Aorta (tissue), 5 donors: ENCODE measurements around the gene ANKRD33B. TPM values are rescaled to one million over a fixed set of nuclear protein-coding genes. Genes with fewer than 3 reads are reported as not detected.
"Not testable (repeated sequence)": the region's sequence is repeated elsewhere in the genome, so short reads cannot be mapped to it uniquely, and the experiment has no call there.

Experiments used
- ATAC-seq: fragments of 200-7000 bp; cut with Tn5 transposase; one replicate; pipeline ENCODE4 v1.9.1; 2022; ENCODE audit warnings: moderate library complexity; ENCODE audit not compliant: low FRiP score
- DNase-seq, 2 donors: peaks; one replicate each; pipeline ENCODE4 v3.0.0-alpha.2; 2020
- H3K27ac ChIP-seq, 2 donors: one replicate each; pipeline ENCODE4 v1.5.1; 2013; ENCODE audit warnings: low read length in 2 of 2, mild to moderate bottlenecking in 2 of 2, moderate library complexity in 2 of 2, control low read depth in 1 of 2, inconsistent platforms in 1 of 2, low read depth in 1 of 2
- H3K27me3 ChIP-seq, 2 donors: one replicate each; pipeline ENCODE4 v1.6.1; 2013; ENCODE audit warnings: control low read depth in 1 of 2, low read length in 1 of 2, mild to moderate bottlenecking in 1 of 2, moderate library complexity in 1 of 2; ENCODE audit not compliant: insufficient read depth in 2 of 2, control insufficient read depth in 1 of 2
- H3K36me3 ChIP-seq, 2 donors: one replicate each; pipeline ENCODE4 v1.6.1; 2013; ENCODE audit warnings: control low read depth in 1 of 2, low read length in 1 of 2, mild to moderate bottlenecking in 1 of 2; ENCODE audit not compliant: insufficient read depth in 2 of 2, control insufficient read depth in 1 of 2
- H3K4me1 ChIP-seq, 2 donors: one replicate each; pipeline ENCODE4 v1.6.1; 2013; ENCODE audit warnings: low read length in 2 of 2, control low read depth in 1 of 2, mild to moderate bottlenecking in 1 of 2, moderate library complexity in 1 of 2; ENCODE audit not compliant: insufficient read depth in 2 of 2, control insufficient read depth in 1 of 2
- H3K4me3 ChIP-seq, 2 donors: one replicate each; pipeline ENCODE4 v1.5.1; 2013; ENCODE audit warnings: low read length in 2 of 2, control low read depth in 1 of 2, mild to moderate bottlenecking in 1 of 2
- H3K9me3 ChIP-seq: one replicate; pipeline ENCODE4 v1.6.1; 2013; ENCODE audit warnings: mild to moderate bottlenecking, low read length; ENCODE audit not compliant: control insufficient read depth
- WGBS, 2 donors: extraction: QIAGEN DNeasy Blood & Tissue Kit; methylation state at CpG; one replicate each; pipeline ENCODE4 v1.1.7; 2013; 5-methylcytosine and 5-hydroxymethylcytosine counted together
- intact Hi-C, 2 donors: fragments of 100-400 bp; cut with DNase I; formaldehyde crosslinking; loops; one replicate each; pipeline versions ENCODE4 v1.14.2 to v1.15.0; 2022
- polyA plus RNA-seq, 2 donors: library from polyadenylated mRNA; stranded (reverse); fragments of 200-250 nt; gene quantifications; one replicate each; pipeline ENCODE4 v1.2.3, GENCODE V29; 2013
- total RNA-seq, 2 donors: library from RNA; stranded (reverse); fragmentation: NEBNext Ultra II Directional; extraction: Animal tissue kit (Norgen Biotek cat#: 25700); gene quantifications; one replicate each; pipeline ENCODE4 v1.2.1, GENCODE V29; 2021
- donor health status: healthy with polysubstance abuse.
- donor health status: Bipolar disorder and iron deficiency.
- donor health status: DM: no; HTN: no; CAD: no.
- donor health status: DM: no; HTN: no; CAD: no.
- donor health status: DM: yes; HTN: yes; CAD: no.

ANKRD33B gene
- total and polyA plus RNA-seq, 4 donors = 0.75 to 4.9 (median 3.3) TPM

DNA sequence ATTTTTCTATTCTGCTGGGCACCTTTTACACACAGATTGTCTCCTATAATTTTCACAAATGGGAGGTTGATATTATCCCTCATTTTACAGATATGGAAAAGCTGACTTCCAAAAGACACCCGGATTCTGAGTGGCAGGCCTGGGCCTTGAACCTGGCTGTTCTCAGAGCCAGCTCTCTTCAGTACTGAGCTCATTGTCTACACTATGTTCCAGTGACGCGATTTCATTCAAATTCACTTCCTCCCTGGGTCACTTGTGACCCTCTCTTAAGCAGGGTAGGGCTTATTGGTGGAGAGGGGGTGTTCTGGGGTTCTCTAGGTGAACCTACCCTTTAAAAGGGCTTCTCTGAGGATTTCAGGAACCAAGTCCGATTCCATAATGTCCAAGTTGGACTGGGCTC lies 70.2 kb downstream of the ANKRD33B start:
- DNase-seq = no peak
- Histone ChIP-seq H3K36me3 (no peaks in the 10 kb centered on the region), H3K27me3 (no peaks in the 10 kb centered on the region), H3K9me3 (no peaks in the 10 kb centered on the region), H3K4me1 (no peaks in the 10 kb centered on the region), H3K27ac (no peak overlapping the region), H3K4me3 (no peak overlapping the region)
- ATAC-seq = no peak
- intact Hi-C loops = no loop called here
- 69 to 90% methylated on average over 4 of the region's 4 CpGs for WGBS, 2 donors

DNA sequence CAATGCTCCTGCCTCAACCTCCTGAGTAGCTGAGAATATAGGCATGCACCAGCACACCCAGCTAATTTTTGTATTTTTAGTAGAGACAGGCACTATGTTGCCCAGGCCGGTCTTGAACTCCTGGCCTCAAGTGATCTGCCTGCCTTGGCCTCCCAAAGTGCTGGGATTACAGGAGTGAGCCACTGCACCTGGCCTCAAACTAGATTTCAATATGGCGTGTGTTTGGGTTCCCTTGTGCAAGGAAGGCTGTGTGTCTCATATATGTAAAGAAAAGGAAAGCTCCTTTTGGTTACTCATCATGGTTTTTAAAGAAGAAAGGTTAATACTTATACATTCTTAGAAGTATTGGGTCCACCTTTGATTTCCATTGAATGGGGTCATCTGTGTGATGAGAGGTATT lies 70.7 kb downstream of the ANKRD33B start:
- DNase-seq (no peak), ATAC-seq (no peak)
- WGBS, 2 donors = 98 to 100% methylated on average over 2 of the region's 2 CpGs
- no peaks in the 10 kb centered on the region for H3K36me3 ChIP-seq
- intact Hi-C loops = no loop called here
- H3K27me3 ChIP-seq = no peaks in the 10 kb centered on the region
- H3K4me1 ChIP-seq = no peaks in the 10 kb centered on the region
- H3K27ac ChIP-seq = no peak overlapping the region
- no peaks in the 10 kb centered on the region for H3K9me3 ChIP-seq
- H3K4me3 ChIP-seq = no peak overlapping the region

DNA sequence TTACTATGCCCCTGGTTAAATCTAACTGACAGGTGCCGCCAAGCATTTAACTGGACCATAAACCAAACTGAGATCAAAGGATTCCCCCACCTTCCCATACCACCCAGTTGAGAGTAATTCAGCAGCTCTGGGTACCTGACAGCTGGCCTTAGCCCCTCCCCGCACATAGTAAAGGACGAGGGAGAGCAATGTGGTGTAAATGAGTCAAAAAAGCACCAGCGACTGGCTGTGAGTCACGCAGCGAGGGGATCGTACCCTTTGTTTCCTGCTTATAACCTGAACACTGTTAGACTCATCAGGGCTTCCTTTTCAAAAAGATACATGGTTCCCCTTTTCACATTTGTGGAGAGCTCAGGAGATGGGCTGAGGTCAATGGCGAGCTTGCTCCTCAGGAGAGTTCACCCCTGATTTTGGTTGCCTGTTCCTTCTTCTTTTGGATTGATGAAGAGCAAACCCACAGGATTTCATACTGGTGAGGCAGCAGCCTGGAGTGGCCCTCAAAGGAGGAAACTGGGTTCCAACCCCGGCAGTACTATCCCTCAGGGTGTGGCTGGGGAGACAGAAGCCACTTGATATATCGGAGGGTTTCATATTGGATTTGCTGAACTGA lies 71.5 kb downstream of the ANKRD33B start:
- Histone ChIP-seq H3K4me1 (no peaks in the 10 kb centered on the region), H3K9me3 (no peaks in the 10 kb centered on the region), H3K27ac (no peak overlapping the region), H3K27me3 (no peaks in the 10 kb centered on the region), H3K4me3 (no peak overlapping the region), H3K36me3 (no peaks in the 10 kb centered on the region)
- no peak for ATAC-seq
- no peak for DNase-seq
- intact Hi-C loops = no loop called here
- 76 to 78% methylated on average over 10 of the region's 10 CpGs for WGBS, 2 donors

DNA sequence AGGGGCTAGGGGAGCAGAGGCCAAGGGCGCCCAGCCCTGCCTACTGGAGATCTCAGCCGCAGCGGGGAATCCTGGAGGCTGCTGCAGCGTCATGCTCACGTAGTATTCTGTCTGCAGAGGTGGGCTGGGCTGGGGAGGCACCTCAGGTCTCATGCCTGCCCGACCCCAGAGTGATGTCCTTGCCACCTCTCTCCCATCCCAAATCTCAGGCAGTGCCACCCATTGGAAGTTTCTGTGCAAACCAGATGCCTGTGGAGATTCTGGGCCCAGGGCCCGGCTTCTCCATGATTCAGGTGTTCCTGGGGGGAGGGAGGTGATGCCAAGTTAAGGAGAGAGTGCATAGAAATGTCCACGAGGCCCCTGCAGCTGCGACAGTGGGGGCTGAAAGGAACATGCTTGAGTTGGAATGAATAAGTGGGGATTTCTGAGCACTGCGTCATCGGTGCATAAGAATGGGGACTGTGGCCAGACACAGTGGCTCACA lies 72.0 kb downstream of the ANKRD33B start:
- no peak for DNase-seq
- no peak overlapping the region for H3K27ac ChIP-seq

DNA sequence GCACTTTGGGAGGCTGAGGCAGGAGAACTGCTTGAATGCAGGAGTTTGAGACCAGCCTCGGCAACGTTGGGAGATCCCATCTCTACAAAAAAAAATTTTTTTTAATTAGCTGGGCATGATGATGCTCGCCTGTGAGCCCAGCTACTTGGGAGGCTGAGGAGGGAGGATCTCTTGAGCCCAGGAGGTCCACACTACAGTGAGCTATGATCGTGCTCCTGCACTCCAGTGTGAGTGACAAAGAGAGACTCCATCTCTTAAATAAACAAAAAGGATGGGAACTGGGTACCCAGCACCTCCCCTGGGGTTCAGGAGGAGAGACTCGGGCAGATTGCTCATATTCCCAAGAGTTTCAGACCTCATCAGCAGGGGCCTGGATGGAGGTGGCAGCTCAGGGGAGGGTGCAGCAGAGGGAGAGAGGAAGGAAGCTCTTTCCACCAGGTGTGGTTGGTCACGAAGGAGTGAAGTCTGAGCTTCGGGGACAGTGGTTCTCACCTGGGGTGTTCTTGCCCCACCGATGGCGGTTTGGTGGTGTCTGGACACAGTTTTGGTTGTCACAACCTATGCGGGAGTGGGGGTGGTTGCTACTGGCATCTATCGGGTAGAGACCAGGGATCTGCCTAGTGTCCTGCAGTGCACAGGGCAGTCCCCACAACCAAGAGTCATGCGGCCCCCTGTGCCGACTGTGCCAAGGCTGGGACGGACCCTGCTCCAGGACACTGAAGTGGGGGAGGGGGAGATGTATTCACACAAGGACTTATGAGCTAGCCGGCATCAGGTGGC lies 72.7 kb downstream of the ANKRD33B start:
- no peak overlapping the region for H3K4me3 ChIP-seq
- H3K27ac ChIP-seq = no peak overlapping the region
- 82 to 83% methylated on average over 15 of the region's 15 CpGs for WGBS, 2 donors
- no peaks in the 10 kb centered on the region for H3K4me1 ChIP-seq
- DNase-seq = no peak
- H3K36me3 ChIP-seq = no peaks in the 10 kb centered on the region
- intact Hi-C loops = no loop called here
- H3K27me3 ChIP-seq = no peaks in the 10 kb centered on the region
- H3K9me3 ChIP-seq = no peaks in the 10 kb centered on the region
- no peak for ATAC-seq

More for the DNA sequence above, 72.0 kb downstream of the ANKRD33B start:
- intact Hi-C loops = no loop called here
- Histone ChIP-seq H3K36me3 (no peaks in the 10 kb centered on the region), H3K4me3 (no peak overlapping the region), H3K9me3 (no peaks in the 10 kb centered on the region), H3K27me3 (no peaks in the 10 kb centered on the region), H3K4me1 (no peaks in the 10 kb centered on the region)
- WGBS, 2 donors = 64 to 77% methylated on average over 11 of the region's 11 CpGs
- ATAC-seq = no peak

DNA sequence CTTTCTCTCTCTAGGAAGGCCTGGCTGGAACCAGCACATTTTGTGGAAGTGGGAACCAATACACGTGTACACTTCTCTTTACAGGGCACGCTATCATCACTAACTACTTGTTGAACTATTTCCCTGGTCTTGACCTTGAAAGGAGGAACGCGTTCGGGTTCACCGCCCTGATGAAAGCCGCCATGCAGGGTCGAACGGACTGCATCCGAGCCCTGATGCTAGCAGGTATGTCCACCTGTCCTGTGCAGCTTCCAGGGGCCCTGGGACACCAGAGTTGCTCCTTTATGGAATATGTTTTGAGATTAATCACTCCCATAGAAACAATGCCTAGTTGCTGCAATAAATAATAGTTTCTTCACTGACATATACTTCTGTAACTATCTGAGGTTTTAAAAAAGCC lies 74.1 kb downstream of the ANKRD33B start:
- Histone ChIP-seq H3K4me1 (no peaks in the 10 kb centered on the region), H3K9me3 (no peaks in the 10 kb centered on the region), H3K4me3 (no peak overlapping the region), H3K27me3 (no peaks in the 10 kb centered on the region), H3K36me3 (no peaks in the 10 kb centered on the region), H3K27ac (no peak overlapping the region)
- ATAC-seq (no peak), DNase-seq (no peak)
- 79 to 82% methylated on average over 10 of the region's 10 CpGs for WGBS, 2 donors
- intact Hi-C loops = no loop called here

DNA sequence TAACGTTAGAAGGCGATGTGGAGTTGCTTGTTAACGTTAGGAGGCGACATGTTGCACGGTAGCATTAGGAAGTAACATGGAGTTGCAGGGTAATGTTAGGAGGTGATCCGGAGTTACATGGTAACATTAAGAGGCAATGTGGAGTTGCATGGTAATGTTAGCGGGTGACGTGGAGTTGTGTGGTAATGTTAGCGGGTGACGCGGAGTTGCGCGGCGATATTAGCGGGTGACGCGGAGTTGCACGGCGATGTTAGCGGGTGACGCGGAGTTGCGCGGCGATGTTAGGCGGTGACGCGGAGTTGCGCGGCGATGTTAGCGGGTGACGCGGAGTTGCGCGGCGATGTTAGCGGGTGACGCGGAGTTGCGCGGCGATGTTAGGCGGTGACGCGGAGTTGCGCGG lies 74.9 kb downstream of the ANKRD33B start:
- H3K4me3 ChIP-seq, H3K9me3 ChIP-seq, intact Hi-C loops, H3K27ac ChIP-seq, H3K36me3 ChIP-seq, H3K27me3 ChIP-seq, H3K4me1 ChIP-seq, ATAC-seq, DNase-seq: not testable (repeated sequence)
- WGBS, 2 donors = 61 to 95% methylated on average over 11 to 42 of the region's 48 CpGs

DNA sequence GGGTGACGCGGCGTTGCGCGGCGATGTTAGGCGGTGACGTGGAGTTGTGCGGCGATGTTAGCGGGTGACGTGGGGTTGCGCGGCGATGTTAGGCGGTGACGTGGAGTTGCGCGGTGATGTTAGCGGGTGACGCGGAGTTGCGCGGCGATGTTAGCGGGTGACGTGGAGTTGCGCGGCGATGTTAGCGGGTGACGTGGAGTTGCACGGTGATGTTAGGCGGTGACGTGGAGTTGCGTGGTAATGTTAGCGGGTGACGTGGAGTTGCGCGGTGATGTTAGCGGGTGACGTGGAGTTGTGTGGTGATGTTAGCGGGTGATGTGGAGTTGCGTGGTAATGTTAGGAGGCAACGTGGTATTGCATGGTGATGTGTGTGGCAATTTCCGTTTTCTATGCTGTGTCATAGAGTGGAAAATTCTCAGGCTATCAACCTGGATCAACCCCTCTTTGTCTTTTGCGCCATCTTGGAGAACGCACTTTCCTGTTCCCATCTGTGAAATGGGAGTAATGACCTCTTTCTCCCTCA lies 76.0 kb downstream of the ANKRD33B start:
- Histone ChIP-seq H3K4me3 (no peak overlapping the region), H3K27me3 (no peaks in the 10 kb centered on the region), H3K4me1 (no peaks in the 10 kb centered on the region), H3K36me3 (no peaks in the 10 kb centered on the region), H3K27ac (no peak overlapping the region), H3K9me3 (no peaks in the 10 kb centered on the region)
- ATAC-seq (no peak), DNase-seq (no peak)
- WGBS, 2 donors = 96 to 98% methylated on average over 13 to 36 of the region's 48 CpGs
- intact Hi-C loops = no loop called here

DNA sequence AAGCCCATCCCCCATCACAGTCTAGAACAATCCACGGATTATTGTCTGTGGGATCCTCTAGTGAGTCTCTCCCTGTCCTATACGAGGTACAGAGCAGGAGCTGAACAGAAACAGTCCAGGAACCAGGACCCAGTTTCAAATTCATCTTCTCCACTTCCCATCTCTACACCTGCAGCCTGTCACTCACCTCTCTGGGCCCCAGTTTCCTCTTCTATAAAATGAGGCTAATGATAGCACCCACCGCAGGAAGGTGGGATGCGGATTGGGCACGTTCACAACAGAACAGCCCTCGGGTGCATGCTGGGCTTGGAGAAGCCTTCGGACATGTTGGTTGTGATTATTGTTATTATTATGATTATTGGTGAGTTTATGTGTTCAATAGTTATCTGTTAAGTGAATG lies 78.5 kb downstream of the ANKRD33B start:
- ATAC-seq (no peak), DNase-seq (no peak)
- no peaks in the 10 kb centered on the region for H3K9me3 ChIP-seq
- intact Hi-C loops = no loop called here
- H3K4me1 ChIP-seq = no peaks in the 10 kb centered on the region
- no peak overlapping the region for H3K27ac ChIP-seq
- H3K36me3 ChIP-seq = no peaks in the 10 kb centered on the region
- no peaks in the 10 kb centered on the region for H3K27me3 ChIP-seq
- WGBS, 2 donors = 72 to 86% methylated on average over 7 of the region's 7 CpGs
- no peak overlapping the region for H3K4me3 ChIP-seq
